Measurements from ENCODE around the gene ITM2B.
"Not testable (repeated sequence)": the region's sequence is repeated elsewhere in the genome, so short reads cannot be mapped to it uniquely, and the experiment has no call there.

The ITM2B gene

DNA sequence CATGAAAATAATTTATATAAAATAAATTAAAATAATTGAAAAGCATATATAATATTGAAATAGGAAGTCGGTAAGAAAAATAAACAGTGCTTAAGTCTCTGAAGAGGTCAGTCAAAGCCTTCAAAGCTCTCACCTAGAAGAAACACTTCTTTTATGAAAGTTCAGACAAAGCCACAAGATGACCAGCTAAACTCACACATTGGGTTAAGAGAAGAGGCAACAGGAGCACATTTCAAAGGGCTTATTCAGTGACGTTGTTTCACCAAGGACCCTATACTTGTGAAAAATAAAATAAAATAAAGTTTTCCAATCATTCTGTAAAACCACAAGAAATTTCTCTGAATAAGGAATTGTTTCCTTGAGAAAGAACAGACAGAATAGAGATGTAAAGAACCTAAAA is 2.5 kb upstream of the ITM2B start:
- H3K4me1 ChIP-seq (ENCODE audit: control insufficient read depth, insufficient read depth, low read length, poor library complexity, severe bottlenecking), result no peaks in the 10 kb centered on the region
- no peaks in the 10 kb centered on the region for H3K36me3 ChIP-seq (ENCODE audit: control insufficient read depth, insufficient read depth, low read length)
- no peak overlapping the region for H3K27ac ChIP-seq (ENCODE audit: low read depth, low read length, severe bottlenecking)
- WGBS, 2 experiments (ENCODE audit: insufficient coverage in 2 of 2), result no CpG with 5 or more reads among the region's 2 CpGs
- H3K9me3 ChIP-seq (ENCODE audit: control insufficient read depth, low read length), result no peaks in the 10 kb centered on the region
- no peak overlapping the region for H3K4me3 ChIP-seq (ENCODE audit: extremely low read depth, insufficient read depth, low read length, poor library complexity, severe bottlenecking)

GRCh38 chr13:48231080-48231479 is 1.9 kb upstream of the ITM2B start:
- Histone ChIP-seq H3K36me3 (ENCODE audit: control insufficient read depth, insufficient read depth, low read length) (no peaks in the 10 kb centered on the region), H3K9me3 (ENCODE audit: control insufficient read depth, low read length) (no peaks in the 10 kb centered on the region), H3K27ac (ENCODE audit: low read depth, low read length, severe bottlenecking) (no peak overlapping the region), H3K4me1 (ENCODE audit: control insufficient read depth, insufficient read depth, low read length, poor library complexity, severe bottlenecking) (peaks cover 2% of the 10 kb centered on the region), H3K4me3 (ENCODE audit: extremely low read depth, insufficient read depth, low read length, poor library complexity, severe bottlenecking) (no peak overlapping the region)
- WGBS, 2 experiments (ENCODE audit: insufficient coverage in 2 of 2), result 67 to 89% methylated on average over 1 of the region's 4 CpGs

DNA sequence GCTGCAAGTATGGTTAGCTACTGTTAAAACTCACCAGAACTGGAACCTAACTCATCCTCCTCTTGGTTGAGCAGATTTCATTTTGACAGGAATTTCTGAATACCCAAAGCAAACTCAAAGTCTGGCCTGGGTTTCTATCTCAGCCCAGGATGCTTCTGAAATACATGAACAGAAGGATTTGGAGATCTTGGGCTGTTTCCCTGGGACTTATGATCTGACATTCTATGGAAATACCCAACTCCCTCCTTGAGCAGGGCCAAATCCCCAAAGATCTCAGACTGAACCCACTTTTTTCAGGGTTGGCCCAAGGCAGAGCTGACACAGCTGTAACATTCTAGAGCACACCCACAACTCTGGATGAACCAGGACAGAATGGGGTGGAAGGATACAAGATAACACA is 1.1 kb upstream of the ITM2B start:
- H3K27ac ChIP-seq (ENCODE audit: low read depth, low read length, severe bottlenecking), result no peak overlapping the region
- no peaks in the 10 kb centered on the region for H3K36me3 ChIP-seq (ENCODE audit: control insufficient read depth, insufficient read depth, low read length)
- no peak overlapping the region for H3K4me3 ChIP-seq (ENCODE audit: extremely low read depth, insufficient read depth, low read length, poor library complexity, severe bottlenecking)
- H3K4me1 ChIP-seq (ENCODE audit: control insufficient read depth, insufficient read depth, low read length, poor library complexity, severe bottlenecking), result peaks cover 10% of the 10 kb centered on the region
- no peaks in the 10 kb centered on the region for H3K9me3 ChIP-seq (ENCODE audit: control insufficient read depth, low read length)

- Histone ChIP-seq H3K36me3 (ENCODE audit: control insufficient read depth, insufficient read depth, low read length) (no peaks in the 10 kb centered on the region), H3K27ac (ENCODE audit: low read depth, low read length, severe bottlenecking) (no peak overlapping the region), H3K4me3 (ENCODE audit: extremely low read depth, insufficient read depth, low read length, poor library complexity, severe bottlenecking) (peak overlapping the region; percentile 86), H3K9me3 (ENCODE audit: control insufficient read depth, low read length) (no peaks in the 10 kb centered on the region), H3K4me1 (ENCODE audit: control insufficient read depth, insufficient read depth, low read length, poor library complexity, severe bottlenecking) (peaks cover 13% of the 10 kb centered on the region)
- WGBS, 2 experiments (ENCODE audit: insufficient coverage in 2 of 2), result 25 to 38% methylated on average over 16 to 20 of the region's 23 CpGs
Observed at GRCh38 chr13:48232420-48233045, 473 bp upstream of the ITM2B start.

GRCh38 chr13:48233889-48234488 is 983 bp downstream of the ITM2B start:
- Histone ChIP-seq H3K36me3 (ENCODE audit: control insufficient read depth, insufficient read depth, low read length) (peaks cover under 1% of the 10 kb centered on the region), H3K4me1 (ENCODE audit: control insufficient read depth, insufficient read depth, low read length, poor library complexity, severe bottlenecking) (peaks cover 13% of the 10 kb centered on the region), H3K9me3 (ENCODE audit: control insufficient read depth, low read length) (no peaks in the 10 kb centered on the region), H3K27ac (ENCODE audit: low read depth, low read length, severe bottlenecking) (peak overlapping the region; percentile 83), H3K4me3 (ENCODE audit: extremely low read depth, insufficient read depth, low read length, poor library complexity, severe bottlenecking) (peak overlapping the region; percentile 86)
- WGBS, 2 experiments (ENCODE audit: insufficient coverage in 2 of 2), result 0% methylated on average over 2 to 5 of the region's 12 CpGs

- no peaks in the 10 kb centered on the region for H3K9me3 ChIP-seq (ENCODE audit: control insufficient read depth, low read length)
- H3K36me3 ChIP-seq (ENCODE audit: control insufficient read depth, insufficient read depth, low read length), result peaks cover 8% of the 10 kb centered on the region
- peak overlapping the region; percentile 86 for H3K4me3 ChIP-seq (ENCODE audit: extremely low read depth, insufficient read depth, low read length, poor library complexity, severe bottlenecking)
- peaks cover 13% of the 10 kb centered on the region for H3K4me1 ChIP-seq (ENCODE audit: control insufficient read depth, insufficient read depth, low read length, poor library complexity, severe bottlenecking)
- 49 to 77% methylated on average over 3 to 5 of the region's 7 CpGs for WGBS, 2 experiments (ENCODE audit: insufficient coverage in 2 of 2)
- H3K27ac ChIP-seq (ENCODE audit: low read depth, low read length, severe bottlenecking), result peak overlapping the region; percentile 83
Observed at GRCh38 chr13:48234566-48235340, 1.7 kb downstream of the ITM2B start.

- Histone ChIP-seq H3K4me1 (ENCODE audit: control insufficient read depth, insufficient read depth, low read length, poor library complexity, severe bottlenecking) (peaks cover 13% of the 10 kb centered on the region), H3K9me3 (ENCODE audit: control insufficient read depth, low read length) (no peaks in the 10 kb centered on the region), H3K36me3 (ENCODE audit: control insufficient read depth, insufficient read depth, low read length) (peaks cover 15% of the 10 kb centered on the region), H3K27ac (ENCODE audit: low read depth, low read length, severe bottlenecking) (peak overlapping the region; percentile 83), H3K4me3 (ENCODE audit: extremely low read depth, insufficient read depth, low read length, poor library complexity, severe bottlenecking) (peak overlapping the region; percentile 86)
- 5 to 11% methylated on average over 3 to 4 of the region's 7 CpGs for WGBS, 2 experiments (ENCODE audit: insufficient coverage in 2 of 2)
Observed at GRCh38 chr13:48235341-48236135, 2.5 kb downstream of the ITM2B start.

- WGBS, 2 experiments (ENCODE audit: insufficient coverage in 2 of 2), result 60% methylated on average over 1 of the region's 3 CpGs; no CpG with 5 or more reads in 1 of the 2 experiments
- no peak overlapping the region for H3K4me3 ChIP-seq (ENCODE audit: extremely low read depth, insufficient read depth, low read length, poor library complexity, severe bottlenecking)
- H3K9me3 ChIP-seq (ENCODE audit: control insufficient read depth, low read length), result no peaks in the 10 kb centered on the region
- H3K27ac ChIP-seq (ENCODE audit: low read depth, low read length, severe bottlenecking), result peak overlapping the region; percentile 12
- peaks cover 15% of the 10 kb centered on the region for H3K36me3 ChIP-seq (ENCODE audit: control insufficient read depth, insufficient read depth, low read length)
- peaks cover 13% of the 10 kb centered on the region for H3K4me1 ChIP-seq (ENCODE audit: control insufficient read depth, insufficient read depth, low read length, poor library complexity, severe bottlenecking)
Observed at GRCh38 chr13:48236528-48237353, 3.7 kb downstream of the ITM2B start.

- WGBS, 2 experiments (ENCODE audit: insufficient coverage in 2 of 2), result 94% methylated on average over 4 to 6 of the region's 6 CpGs
- H3K9me3 ChIP-seq (ENCODE audit: control insufficient read depth, low read length); H3K27ac ChIP-seq (ENCODE audit: low read depth, low read length, severe bottlenecking); H3K4me3 ChIP-seq (ENCODE audit: extremely low read depth, insufficient read depth, low read length, poor library complexity, severe bottlenecking): not testable (repeated sequence)
- Histone ChIP-seq H3K4me1 (ENCODE audit: control insufficient read depth, insufficient read depth, low read length, poor library complexity, severe bottlenecking) (peaks cover 13% of the 10 kb centered on the region), H3K36me3 (ENCODE audit: control insufficient read depth, insufficient read depth, low read length) (peaks cover 20% of the 10 kb centered on the region)
Observed at GRCh38 chr13:48239369-48239768, 6.4 kb downstream of the ITM2B start.

DNA sequence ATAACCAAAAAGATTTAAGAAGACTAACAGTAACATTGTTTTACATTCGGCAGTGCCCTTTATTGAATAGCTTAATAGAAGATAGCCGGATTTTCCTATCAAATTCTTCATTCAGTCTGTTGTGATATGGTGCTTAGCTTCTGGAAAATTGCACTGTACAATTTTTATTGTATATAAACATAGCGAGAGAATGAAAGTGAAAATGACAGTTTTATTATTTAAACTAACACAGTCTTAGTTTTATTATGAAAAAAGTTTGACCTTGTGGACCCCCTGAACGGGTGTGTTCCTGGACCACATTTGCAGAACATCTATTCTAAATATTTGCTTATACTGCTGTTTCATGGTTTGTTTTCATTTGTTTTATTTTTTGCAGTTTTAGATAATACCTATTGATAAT is 8.6 kb downstream of the ITM2B start:
- Histone ChIP-seq H3K4me1 (ENCODE audit: control insufficient read depth, insufficient read depth, low read length, poor library complexity, severe bottlenecking) (peaks cover 5% of the 10 kb centered on the region), H3K27ac (ENCODE audit: low read depth, low read length, severe bottlenecking) (no peak overlapping the region), H3K36me3 (ENCODE audit: control insufficient read depth, insufficient read depth, low read length) (peaks cover 20% of the 10 kb centered on the region), H3K4me3 (ENCODE audit: extremely low read depth, insufficient read depth, low read length, poor library complexity, severe bottlenecking) (no peak overlapping the region), H3K9me3 (ENCODE audit: control insufficient read depth, low read length) (no peaks in the 10 kb centered on the region)
- WGBS, 2 experiments (ENCODE audit: insufficient coverage in 2 of 2), result 100% methylated on average over 1 of the region's 4 CpGs; no CpG with 5 or more reads in 1 of the 2 experiments
